GM12864 (cell line): ENCODE measurements around the gene TRIM9.

Experiments
- DNase-seq: peaks from one replicate; pipeline ENCODE4 v3.0.0-alpha.2; 2011; ENCODE audit warnings: low read depth
- H3K4me3 ChIP-seq: 2 replicates; pipeline ENCODE4 v1.5.1; 2011; ENCODE audit warnings: mild to moderate bottlenecking, low read depth, low read length, control low read depth
- CTCF ChIP-seq: IDR thresholded peaks from 2 replicates; pipeline ENCODE4 v1.5.1; 2011; ENCODE audit warnings: low read depth, mild to moderate bottlenecking, moderate library complexity, low read length, control low read depth, inconsistent platforms; ENCODE audit errors: missing control alignments

Gene TRIM9

GRCh38 chr14:51094901-51095853 is at the start of gene TRIM9:
TRIM9 (minus strand) TSS chr14:51095105; CDS start chr14:51094939, 166 bp downstream.
- peak within 1 kb of the TSS; percentile 84 for H3K4me3 ChIP-seq
- TF ChIP-seq CTCF, result no peak
- peak; percentile 91 for DNase-seq

GRCh38 chr14:51140856-51141255 is 46.0 kb upstream of the TRIM9 start:
- DNase-seq, result no peak
- H3K4me3 ChIP-seq, result no peak overlapping the region
- no peak for TF ChIP-seq CTCF

DNA sequence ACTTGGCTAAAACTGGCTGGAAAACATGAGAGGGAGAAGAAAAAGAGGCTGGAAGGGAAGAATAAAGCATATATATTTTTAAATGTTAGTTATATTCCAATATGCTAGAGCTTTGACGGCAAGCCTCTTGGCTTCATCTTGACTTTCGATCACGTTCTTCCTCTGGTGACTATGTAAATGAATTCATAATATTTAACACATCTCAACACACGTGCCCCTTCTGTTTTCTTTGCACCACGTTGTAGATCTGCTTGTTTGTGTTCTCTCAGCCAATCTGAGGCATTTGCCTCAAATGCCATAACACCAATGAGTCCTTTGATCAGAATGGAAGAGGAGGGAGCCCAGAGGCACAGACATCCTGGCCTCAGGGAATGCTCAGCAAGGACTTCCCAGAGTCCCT is 45.4 kb upstream of the TRIM9 start:
- no peak for DNase-seq
- no peak for TF ChIP-seq CTCF
- no peak overlapping the region for H3K4me3 ChIP-seq

- DNase-seq, result no peak
- no peak overlapping the region for H3K4me3 ChIP-seq
- no peak for TF ChIP-seq CTCF
Observed at GRCh38 chr14:51139121-51139681, 44.3 kb upstream of the TRIM9 start.

- no peak for DNase-seq
- no peak for TF ChIP-seq CTCF
- H3K4me3 ChIP-seq, result no peak overlapping the region
Observed at GRCh38 chr14:51138404-51139103, 43.6 kb upstream of the TRIM9 start.

GRCh38 chr14:51131516-51131915 is 36.6 kb upstream of the TRIM9 start:
- DNase-seq, result no peak
- no peak overlapping the region for H3K4me3 ChIP-seq
- no peak for TF ChIP-seq CTCF
